HTERT RPE-1 (cell line): ENCODE results near the gene ADAM17.

Experiments used
- in situ Hi-C: fragments of 300-500 bp; cut with MboI; formaldehyde crosslinking; loops from 4 replicates; pipeline ENCODE4 v1.14.3; 2020; ENCODE audit warnings: low sequenced_read_pairs

The ADAM17 gene

GRCh38 chr2:9474361-9475057 lies 81.1 kb downstream of the ADAM17 start, which contains the start of gene IAH1:
Gene IAH1 (plus strand): TSS chr2:9474551. CDS start chr2:9474567, 16 bp downstream.
- in situ Hi-C loops = no loop called here

GRCh38 chr2:9473985-9474360 lies 81.7 kb downstream of the ADAM17 start:
- in situ Hi-C loops = no loop called here

- in situ Hi-C loops = no loop called here
These were observed 82.2 kb downstream of the ADAM17 start for GRCh38 chr2:9473308-9473984.

DNA sequence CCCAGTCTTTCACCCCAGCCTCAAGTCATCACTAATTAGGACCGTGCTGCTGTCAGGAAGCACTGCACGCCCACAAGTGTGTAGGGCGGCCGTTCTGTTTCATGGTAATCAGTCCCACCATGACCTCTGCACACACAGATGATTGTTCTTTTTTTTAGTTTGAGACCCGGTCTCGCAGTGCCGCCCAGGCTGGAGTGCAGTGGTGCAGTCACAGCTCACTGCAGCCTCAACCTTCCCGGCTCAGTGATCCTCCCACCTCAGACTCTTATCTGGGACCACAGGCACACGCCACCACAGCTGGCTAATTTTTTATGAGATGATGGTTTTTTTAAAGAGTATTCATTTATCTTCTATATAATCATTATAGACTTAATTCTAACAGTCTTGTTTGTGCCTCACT lies 83.1 kb downstream of the ADAM17 start:
- in situ Hi-C loops = no loop called here

DNA sequence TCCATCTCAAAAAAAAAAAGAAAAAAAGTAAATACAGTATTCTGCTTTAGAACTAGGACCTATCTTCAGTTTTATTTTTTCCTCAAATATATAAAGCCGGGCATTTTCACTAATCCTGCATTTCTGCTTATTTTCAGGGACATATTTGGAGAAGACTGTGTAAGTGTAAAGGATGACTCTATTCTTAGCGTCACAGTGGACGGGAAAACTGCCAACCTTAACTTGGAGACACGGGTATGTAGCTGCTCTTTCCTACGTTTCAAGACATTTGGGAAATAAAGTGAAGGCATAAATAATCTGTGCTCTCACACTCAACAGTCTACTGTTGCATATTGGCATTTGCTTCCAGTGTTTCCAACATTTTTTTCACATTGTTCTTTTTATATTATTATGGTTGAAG lies 84.4 kb downstream of the ADAM17 start:
- in situ Hi-C loops = no loop called here

DNA sequence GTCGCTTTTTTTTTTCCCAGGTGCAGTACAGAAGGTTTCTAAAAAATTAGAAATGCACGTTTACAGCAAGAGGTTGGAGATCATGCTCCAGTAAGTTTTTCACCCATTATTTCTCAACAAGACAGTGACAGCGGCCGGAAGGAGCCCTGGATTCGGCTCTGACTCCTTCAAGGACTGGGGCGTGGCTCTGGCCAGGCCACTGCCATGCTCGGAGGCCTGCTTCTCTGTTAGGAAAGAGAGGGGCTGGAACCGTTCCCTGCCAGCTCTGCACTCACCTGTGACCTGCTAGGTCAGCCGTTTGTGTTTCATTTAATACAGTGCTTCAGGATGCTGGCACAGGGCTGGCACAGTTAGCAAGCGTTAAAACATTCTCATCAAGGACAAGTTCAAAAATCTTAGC lies 87.9 kb downstream of the ADAM17 start:
- in situ Hi-C loops = no loop called here

GRCh38 chr2:9466147-9466683 lies 89.4 kb downstream of the ADAM17 start:
- in situ Hi-C loops = no loop called here

DNA sequence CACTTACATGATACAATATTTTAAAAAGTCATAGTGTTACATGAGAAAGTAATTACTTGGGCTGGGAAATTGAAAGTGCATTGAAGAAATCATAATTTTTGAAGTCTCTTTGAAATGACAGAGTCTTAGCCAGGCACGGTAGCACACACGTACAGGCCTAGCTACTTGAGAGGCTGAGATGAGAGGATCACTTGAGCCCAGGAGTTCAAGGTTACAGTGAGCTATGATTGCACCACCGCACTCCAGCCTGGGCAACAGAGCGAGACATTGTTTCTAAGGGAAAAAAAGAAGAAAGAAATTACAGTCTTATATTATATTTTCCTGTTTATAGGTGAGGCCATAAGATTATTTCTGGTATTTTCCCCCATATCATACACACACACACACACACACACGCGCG lies 90.5 kb downstream of the ADAM17 start:
- in situ Hi-C loops = no loop called here

DNA sequence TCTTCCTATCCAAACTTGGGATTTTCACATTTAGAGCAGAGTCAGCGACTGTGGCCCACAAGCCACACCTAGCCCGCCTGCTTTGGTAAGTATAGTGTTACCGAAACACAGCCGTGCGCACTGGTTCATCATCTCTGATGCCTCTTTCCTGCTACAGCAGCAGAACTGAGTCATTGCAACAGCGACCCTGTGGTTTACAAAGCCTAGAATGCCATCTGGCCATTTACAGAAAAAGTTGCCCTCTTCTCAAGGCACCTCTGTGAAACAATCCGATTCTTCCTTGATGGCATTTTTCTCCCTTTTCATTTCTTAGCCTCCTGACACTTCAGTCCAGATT lies 92.0 kb downstream of the ADAM17 start:
- in situ Hi-C loops = no loop called here

- in situ Hi-C loops = no loop called here
These were observed 92.5 kb downstream of the ADAM17 start for GRCh38 chr2:9462886-9463697.

DNA sequence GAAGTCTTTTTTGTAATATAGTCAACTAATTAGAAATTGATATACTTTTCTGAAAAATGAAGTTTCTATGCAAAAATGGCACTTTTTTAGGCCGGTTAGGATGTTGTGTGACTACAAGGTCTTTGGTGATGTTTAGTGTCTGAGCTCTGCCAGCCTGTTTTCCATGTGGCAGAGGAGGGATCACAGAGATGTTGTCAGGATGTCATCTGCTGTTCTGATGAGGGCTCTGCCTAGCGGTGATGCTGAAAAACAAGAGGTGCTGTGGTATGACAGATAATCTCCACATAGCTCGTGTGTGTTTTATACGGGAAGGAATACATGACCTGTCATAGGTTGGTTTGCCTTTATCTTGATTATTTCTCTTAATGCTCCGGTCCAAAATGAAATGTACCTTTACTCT lies 93.3 kb downstream of the ADAM17 start:
- in situ Hi-C loops = no loop called here

GRCh38 chr2:9461079-9461478 lies 94.6 kb downstream of the ADAM17 start:
- in situ Hi-C loops = no loop called here

DNA sequence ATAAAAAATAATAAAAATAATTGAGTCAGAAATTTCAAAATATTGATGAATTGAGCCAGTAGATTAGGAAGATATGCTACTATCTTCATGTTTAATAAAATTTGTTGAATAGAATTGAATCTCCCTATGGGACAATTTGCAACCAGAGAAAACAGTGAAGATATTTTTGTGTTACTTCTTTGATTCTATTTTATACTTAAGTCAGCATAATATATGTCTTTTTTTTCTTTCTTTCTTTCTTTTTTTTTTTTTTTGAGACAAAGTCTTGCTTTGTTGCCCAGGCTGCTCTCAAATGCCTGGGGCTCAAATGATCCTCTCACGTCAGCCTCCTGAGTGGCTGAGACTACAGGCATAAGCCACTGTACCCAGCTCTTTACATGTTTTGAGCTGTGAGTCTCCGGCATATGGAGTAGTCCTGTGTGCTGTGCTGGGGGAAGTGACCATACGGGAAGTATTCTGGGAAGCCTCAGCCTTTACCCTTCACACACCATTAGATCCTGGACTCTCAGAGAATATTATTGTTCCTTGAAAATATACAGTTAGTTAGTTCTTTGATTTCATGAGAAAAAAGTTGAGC lies 95.1 kb downstream of the ADAM17 start:
- in situ Hi-C loops = no loop called here

DNA sequence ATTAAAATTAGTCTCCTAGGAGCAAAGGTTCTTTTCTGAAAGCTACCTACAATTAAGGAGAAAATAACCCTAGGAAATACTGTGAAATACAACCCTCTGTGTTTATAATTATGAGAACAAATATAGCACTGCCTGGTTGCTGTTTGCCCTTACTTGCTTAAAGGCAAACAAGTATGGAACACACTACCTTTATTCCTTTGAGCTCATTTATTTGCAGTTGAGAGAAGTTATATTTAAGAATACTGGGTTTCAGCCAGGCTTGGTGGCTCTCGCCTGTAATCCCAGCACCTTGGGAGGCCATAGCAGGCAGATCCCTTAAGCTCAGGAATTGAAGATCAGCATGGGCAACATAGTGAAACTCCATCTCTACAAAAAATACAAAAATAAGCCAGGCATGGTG lies 104.4 kb downstream of the ADAM17 start:
- in situ Hi-C loops = no loop called here

- in situ Hi-C loops = no loop called here
These were observed 110.5 kb downstream of the ADAM17 start for GRCh38 chr2:9445089-9445488.

DNA sequence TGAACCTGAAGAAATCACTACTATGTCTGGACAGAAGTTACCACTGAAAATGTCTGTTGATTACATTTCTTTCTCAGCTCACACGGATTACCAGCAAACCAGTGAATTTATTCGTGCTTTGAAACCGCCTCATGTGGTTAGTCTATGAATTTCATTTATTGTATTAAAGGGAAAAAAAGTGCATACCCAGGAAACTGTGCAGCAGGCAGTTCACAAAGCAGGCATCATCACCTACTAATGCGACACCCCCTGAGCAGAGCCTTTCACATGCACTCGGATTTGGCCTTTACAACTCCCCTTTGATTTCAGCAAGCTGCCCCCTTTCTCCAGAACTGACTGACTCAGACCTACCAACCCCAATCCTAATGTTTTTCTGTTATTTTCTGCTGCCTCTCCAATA lies 112.1 kb downstream of the ADAM17 start:
- in situ Hi-C loops = no loop called here

DNA sequence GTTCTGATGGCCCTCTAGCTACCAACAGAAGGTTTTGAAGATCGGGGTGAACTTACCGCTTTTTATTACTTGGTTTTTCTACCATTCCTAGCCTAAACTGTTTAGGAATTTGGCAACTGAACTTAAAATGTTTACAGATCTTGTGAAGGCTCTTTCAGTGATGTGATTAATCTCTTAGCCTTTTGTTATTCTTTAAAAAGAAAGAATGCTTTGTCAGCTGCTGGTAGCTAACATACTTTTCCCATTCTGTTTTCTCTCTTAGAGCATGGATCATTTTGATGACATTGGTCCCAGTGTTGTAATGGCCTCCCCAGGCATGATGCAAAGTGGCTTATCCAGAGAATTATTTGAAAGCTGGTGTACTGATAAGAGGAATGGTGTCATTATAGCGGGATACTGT lies 114.1 kb downstream of the ADAM17 start:
- in situ Hi-C loops = no loop called here

DNA sequence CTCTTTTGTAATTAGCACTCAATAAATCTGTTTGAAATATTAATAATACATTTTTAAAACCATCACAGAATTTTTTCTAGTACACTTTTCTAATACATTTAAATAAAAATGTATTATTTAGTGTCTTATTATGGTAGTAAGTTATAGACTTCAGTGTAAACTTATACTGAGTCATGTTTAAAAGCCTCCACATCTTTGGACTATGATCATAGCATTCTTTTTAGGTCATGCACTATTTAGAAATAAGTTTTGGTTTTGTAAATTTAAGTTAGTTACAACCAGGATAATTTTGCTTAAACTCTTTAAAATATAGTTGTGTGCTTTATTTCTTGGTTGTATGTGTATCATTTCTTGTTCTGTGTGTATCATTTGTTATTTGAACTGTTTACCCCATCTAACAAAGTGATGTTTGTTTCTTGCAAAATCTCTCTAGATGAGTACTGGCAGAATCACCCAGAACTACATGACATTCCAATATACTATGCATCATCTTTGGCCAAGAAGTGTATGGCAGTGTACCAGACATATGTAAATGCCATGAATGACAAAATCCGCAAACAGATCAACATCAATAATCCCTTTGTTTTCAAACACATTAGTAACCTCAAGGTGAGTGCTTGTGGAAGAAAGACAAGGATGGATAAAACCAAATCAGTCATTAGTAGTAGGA lies 115.4 kb downstream of the ADAM17 start:
- in situ Hi-C loops = no loop called here

DNA sequence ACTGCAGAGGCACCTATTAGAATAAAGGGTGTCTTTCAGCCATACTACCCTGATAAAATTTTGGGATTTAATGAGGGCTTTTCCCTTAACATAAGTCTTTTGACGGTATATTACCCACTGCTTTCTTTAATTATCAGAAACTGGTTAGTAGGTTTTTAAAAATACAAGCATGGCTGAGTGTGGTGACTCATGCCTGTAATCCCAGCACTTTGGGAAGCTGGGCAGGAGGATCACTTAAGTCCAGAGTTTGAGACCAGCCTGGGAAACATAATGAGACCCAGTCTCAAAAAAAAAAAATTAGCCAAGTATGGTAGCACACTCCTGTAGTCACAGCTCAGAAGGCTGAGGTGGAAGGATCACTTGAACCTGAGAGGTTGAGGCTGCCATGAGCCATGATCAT lies 116.1 kb downstream of the ADAM17 start:
- in situ Hi-C loops = no loop called here
